GM11168 (cell line): ENCODE results near the gene ABCB11.

Experiments
- in situ Hi-C: fragments of 300-500 bp; cut with MboI; formaldehyde crosslinking; loops from one replicate; pipeline ENCODE4 v1.12.0; 2022; ENCODE audit warnings: low sequenced_read_pairs; ENCODE audit not compliant: unreplicated experiment

Gene ABCB11

GRCh38 chr2:168981651-168982050, 49.5 kb downstream of the ABCB11 start:
- in situ Hi-C loops, result no loop called here

DNA sequence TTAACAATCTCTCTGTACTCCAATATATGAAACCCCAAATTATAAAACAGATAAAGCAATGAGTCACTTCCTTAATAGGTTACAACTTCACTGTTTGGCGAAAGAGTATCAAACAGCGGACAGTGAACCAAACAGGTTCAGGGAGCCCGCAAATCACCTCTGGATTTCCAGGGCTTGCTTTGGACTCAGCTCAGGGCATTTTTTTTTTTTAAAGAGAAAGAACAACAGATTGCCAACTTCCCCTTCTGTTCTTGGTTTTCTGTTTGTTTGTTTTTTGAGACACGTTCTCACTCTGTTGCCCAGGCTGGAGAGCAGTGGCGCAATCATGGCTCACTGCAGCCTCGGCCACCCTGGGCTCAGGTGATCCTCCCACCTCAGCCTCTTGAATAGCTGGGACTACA, 52.7 kb downstream of the ABCB11 start:
- in situ Hi-C loops, result no loop called here

- in situ Hi-C loops, result no loop called here
Observed at GRCh38 chr2:168977608-168978007, 53.5 kb downstream of the ABCB11 start.

- in situ Hi-C loops, result no loop called here
Observed at GRCh38 chr2:168976034-168976654, 55.0 kb downstream of the ABCB11 start.

GRCh38 chr2:168974428-168974827, 56.7 kb downstream of the ABCB11 start:
- in situ Hi-C loops, result no loop called here

- in situ Hi-C loops, result no loop called here
Observed at GRCh38 chr2:168971261-168971660, 59.9 kb downstream of the ABCB11 start.

DNA sequence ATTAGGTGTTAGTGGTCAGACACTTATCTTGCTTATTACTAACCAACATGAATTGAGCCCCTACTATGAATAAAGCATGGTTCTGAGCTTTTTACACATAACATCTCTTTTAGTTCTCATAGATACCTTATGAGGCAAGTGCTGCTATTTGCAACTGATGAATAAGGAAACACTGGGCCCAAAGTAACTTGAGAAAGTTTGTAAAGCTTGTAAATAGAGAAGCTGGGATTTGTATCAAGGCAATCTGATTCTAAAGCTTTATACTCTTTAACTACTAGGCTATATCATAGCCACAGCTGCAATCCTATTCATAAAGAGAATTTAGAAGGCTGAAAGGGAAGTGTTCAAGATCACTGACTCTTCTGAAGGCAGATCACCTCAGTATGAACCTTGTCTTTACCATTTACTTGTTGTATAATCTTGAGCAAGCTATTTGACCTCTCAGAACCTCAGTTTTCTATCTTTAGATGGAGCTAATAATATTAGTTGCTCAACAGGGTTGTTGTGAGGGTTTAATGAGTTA, 60.4 kb downstream of the ABCB11 start:
- in situ Hi-C loops, result no loop called here

DNA sequence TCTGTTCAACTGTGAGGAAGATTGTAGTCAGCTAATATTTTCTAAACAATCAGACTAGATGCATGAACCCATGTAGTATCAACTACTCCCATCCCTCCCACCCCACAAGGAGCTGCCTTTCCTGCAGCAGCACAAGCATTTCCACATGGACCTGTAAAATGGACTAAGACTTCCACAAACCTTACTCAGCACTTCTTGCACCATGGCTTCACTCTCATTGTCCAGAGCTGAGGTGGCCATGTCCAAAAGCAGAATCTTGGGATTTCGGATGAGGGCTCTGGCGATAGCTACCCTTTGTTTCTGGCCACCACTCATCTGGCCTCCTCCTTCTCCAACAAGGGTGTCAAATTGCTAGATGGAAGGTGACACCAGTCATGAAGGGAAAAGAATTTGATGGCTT, 61.3 kb downstream of the ABCB11 start:
- in situ Hi-C loops, result no loop called here

- in situ Hi-C loops, result no loop called here
Observed at GRCh38 chr2:168968342-168968741, 62.8 kb downstream of the ABCB11 start.

DNA sequence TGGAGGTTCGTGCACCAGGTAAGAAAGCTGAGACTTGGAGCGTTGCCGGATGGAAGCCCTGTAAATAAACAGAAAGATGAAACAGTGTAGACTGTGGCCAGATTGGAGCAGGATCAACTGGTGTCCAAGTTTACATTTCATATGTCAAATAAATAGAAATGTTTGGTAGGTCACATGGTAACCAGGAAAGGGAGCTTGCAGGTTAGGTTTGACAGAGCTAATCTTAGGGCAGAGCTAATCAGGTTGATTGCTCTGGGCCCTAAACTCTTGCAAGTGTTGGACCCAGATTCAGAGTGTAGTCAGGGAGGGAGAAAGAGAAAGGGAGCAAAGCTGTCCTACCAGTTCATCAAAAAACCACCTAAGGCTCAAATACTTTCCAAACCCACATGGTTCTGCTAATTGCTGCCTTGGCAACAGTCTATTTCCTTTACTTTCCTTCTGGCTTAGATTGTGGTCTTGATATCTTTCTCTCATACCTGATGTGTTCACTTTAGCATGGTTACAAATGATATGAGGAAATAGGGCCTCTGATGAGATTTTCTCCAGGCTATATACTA, 66.8 kb downstream of the ABCB11 start:
- in situ Hi-C loops, result no loop called here

GRCh38 chr2:168962636-168963035, 68.5 kb downstream of the ABCB11 start:
- in situ Hi-C loops, result no loop called here

- in situ Hi-C loops, result no loop called here
Observed at GRCh38 chr2:168961450-168962229, 69.5 kb downstream of the ABCB11 start.

- in situ Hi-C loops, result loop anchor here (5.0 kb wide), 1 partner anchor 176 kb away; no protein-coding TSS in a partner anchor
Observed at GRCh38 chr2:168956392-168956791, 74.7 kb downstream of the ABCB11 start.

DNA sequence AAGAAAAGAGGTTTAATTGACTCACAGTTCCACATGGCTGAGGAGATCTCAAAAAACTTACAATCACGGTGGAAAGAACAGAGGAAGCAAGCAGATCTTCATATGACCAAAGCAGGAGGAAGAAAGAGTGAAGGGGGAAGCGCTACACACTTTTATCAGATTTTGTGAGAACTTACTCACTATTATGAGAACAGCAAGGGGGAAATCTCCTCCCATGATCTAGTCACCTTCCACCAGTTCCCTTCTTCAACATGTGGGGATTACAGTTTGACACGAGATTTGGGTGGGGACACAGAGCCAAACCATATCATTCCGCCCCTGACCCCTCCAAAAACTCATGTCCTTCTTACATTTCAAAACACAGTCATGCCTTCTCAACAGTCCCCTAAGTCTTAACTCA, 75.8 kb downstream of the ABCB11 start:
- in situ Hi-C loops, result loop anchor here (5.0 kb wide), 1 partner anchor 177 kb away; no protein-coding TSS in a partner anchor

DNA sequence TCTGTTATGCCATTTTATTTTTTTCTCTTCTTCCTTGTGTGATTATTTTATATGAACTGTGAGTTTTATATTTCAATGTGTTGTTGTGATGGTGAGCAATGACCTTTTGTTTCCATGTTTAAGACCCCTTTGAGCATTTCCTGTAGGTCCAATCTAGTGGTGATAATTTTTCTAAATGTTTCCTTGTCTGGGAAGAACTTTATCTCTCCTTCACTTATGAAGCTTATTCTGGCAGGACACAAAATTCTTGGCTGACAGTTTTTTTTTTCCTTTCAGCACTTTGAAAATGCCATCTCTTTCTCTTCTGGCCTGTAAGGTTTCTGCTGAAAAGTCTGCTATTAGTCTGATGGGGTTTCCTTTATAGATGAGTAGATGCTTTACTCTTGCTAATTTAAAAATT, 76.9 kb downstream of the ABCB11 start:
- in situ Hi-C loops, result no loop called here

DNA sequence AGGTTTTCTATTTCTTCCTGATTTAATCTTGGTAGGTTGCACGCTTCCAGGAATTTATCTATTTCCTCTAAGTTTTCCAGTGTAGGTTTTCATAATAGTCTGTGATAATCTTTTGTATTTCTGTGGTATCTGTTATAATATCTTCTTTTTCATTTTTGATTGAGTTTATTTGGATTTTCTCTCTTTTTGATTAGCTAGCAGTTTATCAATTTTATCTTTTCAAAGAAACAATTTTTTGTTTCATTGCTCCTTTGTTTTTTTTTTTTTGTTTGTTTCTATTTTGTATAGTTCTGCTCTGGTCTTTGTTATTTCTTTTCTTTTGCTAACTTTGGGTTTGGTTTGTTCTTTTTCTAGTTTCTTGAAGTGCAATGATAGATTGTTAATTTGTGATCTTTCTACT, 78.7 kb downstream of the ABCB11 start:
- in situ Hi-C loops, result no loop called here

DNA sequence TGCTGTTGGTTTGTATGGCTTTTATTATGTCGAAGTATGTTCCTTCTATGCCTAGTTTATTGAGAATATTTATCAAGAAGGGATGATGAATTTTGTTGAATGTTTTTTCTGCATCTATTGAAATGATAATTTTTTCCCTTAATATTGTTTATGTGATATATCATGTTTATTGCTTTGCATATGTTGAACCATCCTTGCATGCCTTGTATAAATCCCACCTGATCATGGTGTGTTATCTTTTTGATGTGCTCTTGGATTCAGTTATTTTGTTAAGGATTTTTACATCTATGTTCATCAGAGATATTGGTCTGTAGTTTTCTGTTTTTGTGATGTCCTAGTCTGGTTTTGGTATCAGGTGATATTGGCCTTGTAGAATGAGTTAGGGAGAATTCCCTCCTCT, 79.3 kb downstream of the ABCB11 start:
- in situ Hi-C loops, result no loop called here

DNA sequence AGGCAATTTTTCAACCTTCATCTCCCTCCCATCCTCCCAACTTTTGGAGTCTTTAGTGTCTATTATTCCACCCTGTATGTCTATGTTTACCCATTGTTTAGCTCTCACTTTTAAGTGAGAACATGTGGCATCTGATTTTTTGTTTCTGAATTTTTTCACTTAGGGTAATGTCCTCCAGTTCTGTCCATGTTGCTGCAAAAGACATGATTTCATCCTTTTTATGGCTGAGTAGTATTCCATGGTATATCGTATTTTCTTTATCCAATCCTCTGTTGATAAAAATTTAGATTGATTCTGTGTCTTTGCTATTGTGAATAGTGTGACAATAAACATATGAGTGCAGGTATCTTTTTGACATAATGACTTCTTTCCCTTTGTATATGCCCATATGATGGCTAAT, 81.8 kb downstream of the ABCB11 start:
- in situ Hi-C loops, result no loop called here

DNA sequence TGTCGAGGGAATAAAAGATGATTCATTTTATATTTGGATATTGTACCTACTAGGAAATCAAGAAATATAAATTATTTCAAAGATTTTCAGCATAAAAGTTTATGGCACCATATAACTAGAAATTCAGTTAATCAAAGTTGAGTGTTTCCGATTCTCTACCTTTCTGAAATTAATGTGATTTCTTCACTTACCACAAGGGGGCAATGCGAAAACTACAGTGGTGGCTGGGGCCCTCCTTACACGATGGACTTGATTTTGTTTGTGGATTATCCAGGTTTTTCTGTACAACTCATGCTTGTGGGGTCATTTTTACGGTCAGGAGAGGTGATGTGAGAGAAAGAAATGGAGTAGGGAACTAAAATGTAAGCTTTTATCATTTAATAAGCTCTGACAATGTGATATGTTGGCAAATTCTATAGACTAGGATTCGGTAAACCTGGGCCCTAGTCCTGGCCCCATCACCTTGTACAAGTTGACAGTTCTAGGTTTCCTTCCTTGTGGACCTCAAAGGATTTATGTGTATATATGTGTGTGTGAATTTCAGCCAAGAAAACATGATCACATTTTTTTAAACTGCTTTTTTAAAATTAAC, 82.4 kb downstream of the ABCB11 start:
- in situ Hi-C loops, result no loop called here

DNA sequence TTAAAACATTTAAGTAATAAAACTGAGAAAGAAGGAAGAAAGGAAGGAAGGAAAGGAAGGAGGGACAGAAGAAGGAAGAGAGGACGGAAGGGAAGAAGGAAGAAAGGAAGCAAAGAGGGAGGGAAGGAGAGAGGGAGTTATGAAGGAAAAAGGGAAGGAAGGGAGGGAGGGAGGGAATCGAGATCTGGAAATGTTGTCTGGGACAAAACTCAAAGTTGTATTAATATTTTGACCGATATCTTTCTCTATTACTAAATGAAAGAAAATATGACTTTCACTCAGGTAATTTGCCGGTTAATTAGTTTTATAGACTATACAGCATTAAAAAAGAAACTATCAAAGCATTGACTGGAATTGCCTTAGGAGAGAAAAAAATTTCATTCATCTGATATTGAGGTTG, 85.6 kb downstream of the ABCB11 start:
- in situ Hi-C loops, result no loop called here

DNA sequence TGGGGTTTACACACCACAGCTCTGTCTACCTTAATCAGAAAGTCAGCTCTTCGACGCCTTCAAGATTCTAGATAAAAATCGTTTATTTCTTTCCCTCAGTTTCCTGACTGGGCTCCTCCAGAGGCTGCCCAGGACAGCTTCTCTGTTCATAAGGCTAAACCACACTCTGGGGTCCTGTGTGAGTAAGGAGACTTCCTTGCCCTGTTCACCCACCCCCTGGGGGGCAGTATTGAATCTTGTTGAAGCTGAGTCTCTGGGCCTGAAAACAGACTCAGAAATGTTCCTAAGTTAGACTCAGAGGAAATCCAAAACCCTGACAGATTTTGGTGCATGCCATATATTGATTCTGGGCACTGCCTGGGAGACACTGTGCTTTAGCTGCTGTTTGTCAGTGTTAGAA, 87.1 kb downstream of the ABCB11 start:
- in situ Hi-C loops, result no loop called here
